H1 (cell line): ENCODE data around the gene TPRN. TPM values are rescaled to one million over a fixed set of nuclear protein-coding genes. Genes with fewer than 3 reads are reported as not detected.

Source experiments
- CTCF ChIA-PET: fragments of 300-600 bp; sonication (Branson Sonifier 250); formaldehyde crosslinking; loops from one replicate; lab custom pipeline; 2021; ENCODE audit not compliant: partially characterized antibody; lab: Charles Lee
- POLR2A ChIA-PET: fragments of 300-600 bp; sonication (Branson Sonifier 250); formaldehyde crosslinking; loops from one replicate; lab custom pipeline; 2021; ENCODE audit warnings: inconsistent platforms; ENCODE audit not compliant: partially characterized antibody; lab: Charles Lee
- DNase-seq, 2 experiments: peaks; one replicate each; pipeline versions ENCODE4 v3.0.0 to v3.0.0-alpha.2; 2010 to 2022; ENCODE audit warnings: low spot score in 2 of 2, low read depth in 1 of 2, mixed read lengths in 1 of 2
- FAIRE-seq: peaks from 2 replicates; lab custom pipeline; 2011; peaks lifted over from hg19 to GRCh38; lab: Jason Lieb, UNC
- H2AFZ ChIP-seq: 2 replicates; pipeline ENCODE4 v1.8.1; 2012; ENCODE audit warnings: low read length, inconsistent platforms
- H2AK5ac ChIP-seq: 2 replicates; pipeline ENCODE4 v1.6.1; 2013; ENCODE audit warnings: low read depth, low read length
- H2BK120ac ChIP-seq: replicated peaks from 2 replicates; pipeline ENCODE3; 2013; ENCODE audit warnings: low read depth, low read length, inconsistent platforms
- H2BK12ac ChIP-seq: 2 replicates; pipeline ENCODE4 v1.6.1; 2013; ENCODE audit warnings: low read depth, low read length
- H2BK15ac ChIP-seq: 2 replicates; pipeline ENCODE4 v1.6.1; 2013; ENCODE audit warnings: low read length
- H2BK20ac ChIP-seq: 2 replicates; pipeline ENCODE4 v1.6.1; 2013; ENCODE audit warnings: low read length
- H2BK5ac ChIP-seq: 2 replicates; pipeline ENCODE4 v1.6.1; 2013; ENCODE audit warnings: low read depth, low read length
- H3K14ac ChIP-seq: 2 replicates; pipeline ENCODE4 v1.6.1; 2013; ENCODE audit warnings: inconsistent platforms; ENCODE audit not compliant: insufficient read length
- H3K18ac ChIP-seq: 2 replicates; pipeline ENCODE4 v1.6.1; 2013; ENCODE audit warnings: low read length; ENCODE audit errors: extremely low read depth
- H3K23ac ChIP-seq: 2 replicates; pipeline ENCODE4 v1.6.1; 2013; ENCODE audit warnings: inconsistent platforms; ENCODE audit not compliant: insufficient read length
- H3K23me2 ChIP-seq: 2 replicates; pipeline ENCODE4 v1.6.1; 2013; ENCODE audit warnings: low read depth, low read length
- H3K27ac ChIP-seq: 2 replicates; pipeline ENCODE4 v1.6.1; 2011; ENCODE audit warnings: low read depth, low read length, inconsistent platforms
- H3K27me3 ChIP-seq, 4 experiments: replicated peaks in 1 of 4; 1 replicate in 1 of 4; 2 replicates in 3 of 4; pipeline versions ENCODE4 v1.6.1 to v1.8.1; 2011 to 2013; ENCODE audit warnings: low read length in 3 of 4, mild to moderate bottlenecking in 3 of 4, inconsistent platforms in 2 of 4, mixed read lengths in 2 of 4, moderate library complexity in 1 of 4; ENCODE audit not compliant: control insufficient read depth in 3 of 4, insufficient read depth in 3 of 4; ENCODE audit errors: extremely low read depth in 1 of 4
- H3K36me3 ChIP-seq, 4 experiments: 2 replicates each; pipeline versions ENCODE4 v1.6.1 to v1.8.1; 2011 to 2013; ENCODE audit warnings: mild to moderate bottlenecking in 4 of 4, low read length in 3 of 4, moderate library complexity in 2 of 4, control low read depth in 1 of 4, inconsistent platforms in 1 of 4; ENCODE audit not compliant: insufficient read depth in 4 of 4, control insufficient read depth in 2 of 4
- H3K4ac ChIP-seq: replicated peaks from 2 replicates; pipeline ENCODE3; 2013; ENCODE audit warnings: low read length, low read depth, mixed read lengths, inconsistent platforms; ENCODE audit not compliant: insufficient read length
- H3K4me1 ChIP-seq, 4 experiments: replicated peaks in 1 of 4; 1 replicate in 1 of 4; 2 replicates in 3 of 4; pipeline versions ENCODE4 v1.6.1 to v1.8.1; 2011 to 2013; ENCODE audit warnings: low read length in 3 of 4, inconsistent platforms in 2 of 4, mixed read lengths in 1 of 4; ENCODE audit not compliant: insufficient read depth in 4 of 4, control insufficient read depth in 3 of 4
- H3K4me2 ChIP-seq, 2 experiments: 2 replicates each; pipeline versions ENCODE4 v1.6.1 to v1.8.1; 2011 to 2013; ENCODE audit warnings: low read depth in 2 of 2, low read length in 2 of 2, control low read depth in 1 of 2, inconsistent platforms in 1 of 2, mild to moderate bottlenecking in 1 of 2; ENCODE audit not compliant: insufficient read depth in 1 of 2
- H3K4me3 ChIP-seq, 4 experiments: fragments of 200-600, 300-600 bp in 1 of 4; sonication (generic), shearing (Covaris generic), sonication (Bioruptor Twin) in 1 of 4; 2 replicates each; pipeline versions ENCODE4 v1.5.1 to v1.8.1; 2011 to 2016; ENCODE audit warnings: low read length in 4 of 4, low read depth in 3 of 4, control low read depth in 2 of 4, inconsistent platforms in 2 of 4, mild to moderate bottlenecking in 2 of 4, mixed read lengths in 1 of 4, moderate library complexity in 1 of 4; ENCODE audit not compliant: insufficient read depth in 2 of 4; ENCODE audit errors: extremely low read depth in 1 of 4
- H3K56ac ChIP-seq: replicated peaks from 2 replicates; pipeline ENCODE3; 2013; ENCODE audit warnings: low read depth, mild to moderate bottlenecking, mixed read lengths, low read length, inconsistent platforms; ENCODE audit not compliant: insufficient read length
- H3K79me1 ChIP-seq: 2 replicates; pipeline ENCODE4 v1.6.1; 2013; ENCODE audit warnings: low read depth, low read length, control low read depth
- H3K79me2 ChIP-seq, 2 experiments: 2 replicates each; pipeline versions ENCODE4 v1.6.1 to v1.8.1; 2012 to 2013; ENCODE audit warnings: low read length in 2 of 2, mild to moderate bottlenecking in 2 of 2, inconsistent platforms in 1 of 2; ENCODE audit not compliant: insufficient read depth in 2 of 2, control insufficient read depth in 1 of 2
- H3K9ac ChIP-seq, 4 experiments: replicated peaks in 1 of 4; 1 replicate in 1 of 4; 2 replicates in 3 of 4; pipeline versions ENCODE4 v1.6.1 to v1.8.1; 2011 to 2013; ENCODE audit warnings: low read depth in 3 of 4, low read length in 3 of 4, control low read depth in 2 of 4, mild to moderate bottlenecking in 2 of 4, moderate library complexity in 2 of 4, inconsistent platforms in 1 of 4; ENCODE audit errors: extremely low read depth in 1 of 4
- H3K9me3 ChIP-seq, 2 experiments: 2 replicates each; pipeline versions ENCODE4 v1.6.1 to v1.8.1; 2012 to 2013; ENCODE audit warnings: mild to moderate bottlenecking in 2 of 2, moderate library complexity in 2 of 2, control low read depth in 1 of 2, inconsistent platforms in 1 of 2, low read depth in 1 of 2, low read length in 1 of 2, mixed read lengths in 1 of 2; ENCODE audit not compliant: insufficient read depth in 2 of 2
- H4K20me1 ChIP-seq, 2 experiments: replicated peaks in 1 of 2; 2 replicates each; pipeline versions ENCODE3 to v1.8.1; 2011 to 2013; ENCODE audit warnings: inconsistent platforms in 2 of 2, low read length in 2 of 2, mild to moderate bottlenecking in 1 of 2; ENCODE audit not compliant: insufficient read depth in 2 of 2, control insufficient read depth in 1 of 2
- H4K5ac ChIP-seq: 2 replicates; pipeline ENCODE4 v1.6.1; 2013; ENCODE audit warnings: low read length, low read depth, mixed read lengths, inconsistent platforms; ENCODE audit not compliant: insufficient read length
- H4K8ac ChIP-seq: 2 replicates; pipeline ENCODE4 v1.8.0; 2013; ENCODE audit warnings: mild to moderate bottlenecking, moderate library complexity, low read length, inconsistent platforms; ENCODE audit not compliant: insufficient read depth; ENCODE audit errors: extremely low read depth
- H4K91ac ChIP-seq: replicated peaks from 2 replicates; pipeline ENCODE3; 2013; ENCODE audit warnings: low read length, mixed read lengths, inconsistent platforms; ENCODE audit not compliant: insufficient read length
- CBX5 ChIP-seq: fragments of 300-800, 300-1000 bp; sonication (generic); IDR thresholded peaks from 2 replicates; pipeline ENCODE4 v1.7.1; 2016; ENCODE audit warnings: antibody characterized with exemption, low read length, low read depth
- CTBP2 ChIP-seq: IDR thresholded peaks from 2 replicates; pipeline ENCODE4 v1.7.0; 2011; ENCODE audit warnings: borderline replicate concordance, mild to moderate bottlenecking, moderate library complexity, mixed read lengths, low read length; ENCODE audit not compliant: insufficient read depth, insufficient read length
- EP300 ChIP-seq, 2 experiments: IDR thresholded peaks; 1 replicate in 1 of 2; 2 replicates in 1 of 2; pipeline ENCODE4 v1.6.1; 2011 to 2012; ENCODE audit warnings: low read depth in 2 of 2, low read length in 2 of 2, mild to moderate bottlenecking in 2 of 2, borderline replicate concordance in 1 of 2, inconsistent platforms in 1 of 2, moderate library complexity in 1 of 2
- JUND ChIP-seq: IDR thresholded peaks from 2 replicates; pipeline ENCODE4 v1.6.1; 2011; ENCODE audit warnings: mild to moderate bottlenecking, improper control_type of control experiment, low read length
- RAD21 ChIP-seq, 2 experiments: IDR thresholded peaks in 1 of 2; conservative IDR thresholded peaks in 1 of 2; 2 replicates each; pipeline ENCODE4 v1.6.1; 2011; ENCODE audit warnings: low read depth in 2 of 2, low read length in 2 of 2, improper control_type of control experiment in 1 of 2, inconsistent platforms in 1 of 2, mild to moderate bottlenecking in 1 of 2, moderate library complexity in 1 of 2
- SIRT6 ChIP-seq: IDR thresholded peaks from one replicate; pipeline ENCODE4 v1.7.1; 2012; ENCODE audit warnings: low read length, inconsistent platforms
- SP4 ChIP-seq: IDR thresholded peaks from 2 replicates; pipeline ENCODE4 v1.6.1; 2012; ENCODE audit warnings: low read length, inconsistent platforms
- SUZ12 ChIP-seq: fragments of 200-600 bp; sonication (generic); IDR thresholded peaks from 2 replicates; pipeline ENCODE4 v1.6.1; 2012; ENCODE audit warnings: mild to moderate bottlenecking, inconsistent platforms, low read length, moderate library complexity, mixed read lengths
- YY1 ChIP-seq: IDR thresholded peaks from 2 replicates; pipeline ENCODE4 v1.6.1; 2011; ENCODE audit warnings: low read depth, mild to moderate bottlenecking, low read length
- ZNF274 ChIP-seq: IDR thresholded peaks from 2 replicates; pipeline ENCODE4 v1.7.0; 2012; ENCODE audit warnings: low read length, borderline replicate concordance; ENCODE audit errors: extremely low read depth
- WGBS, 2 experiments: shearing (Covaris generic) in 1 of 2; methylation state at CpG; one replicate each; pipeline versions ENCODE4 v1.1.6 to v1.1.7; 2013 to 2015; ENCODE audit warnings: low lambda C conversion rate in 2 of 2, mixed read lengths in 2 of 2, inconsistent platforms in 1 of 2, low coverage in 1 of 2, missing lambda C conversion rate in 1 of 2; ENCODE audit not compliant: insufficient replicate concordance in 2 of 2, insufficient coverage in 1 of 2, insufficient read length in 1 of 2; ENCODE audit errors: extremely low coverage in 1 of 2, missing lambda C conversion rate in 1 of 2; 5-methylcytosine and 5-hydroxymethylcytosine counted together
- polyA plus RNA-seq, 7 experiments: library from polyadenylated mRNA; depleted of rRNA in 3 of 7; stranded (reverse) in 5 of 7; unstranded in 2 of 7; fragments of >200 nt in 5 of 7; fragments of 200-250 nt in 2 of 7; gene quantifications; 1 replicate in 5 of 7; 2 replicates in 1 of 7; 4 replicates in 1 of 7; pipeline versions ENCODE4 v1.2.1 to v1.2.3, GENCODE V29; 2011 to 2013; ENCODE audit warnings: missing spikeins in 2 of 7, mixed read lengths in 2 of 7
- total RNA-seq: library from RNA; stranded (reverse); fragmentation: NEBNext Ultra II Directional; extraction: Animal tissue kit (Norgen Biotek cat#: 25700); gene quantifications from 2 replicates; pipeline ENCODE4 v1.2.1, GENCODE V29; 2021
- TF ChIP-seq, protein P1 (sequence below): IDR thresholded peaks from 2 replicates; pipeline ENCODE4 v1.6.1; 2012; ENCODE audit warnings: inconsistent platforms

Gene TPRN
- total and polyA plus RNA-seq, 2 of the 8 experiments (the other 6 are each of a cell fraction or from before 2014, with no cell fraction given) = 9.7 to 23.2 TPM

- no peak overlapping the region for H3K4me2 ChIP-seq
- H3K9me3 ChIP-seq = no peaks in the 10 kb centered on the region
- H2BK15ac ChIP-seq = no peak overlapping the region
- H3K4me3 ChIP-seq = no peak overlapping the region
- ChIA-PET CTCF (interaction anchor here (0.6 to 20.2 kb wide), 12 partner anchors 13 to 259 kb away, joined by 3 to 204 read pairs (median 4); partner anchors contain the start of genes ANAPC2, SSNA1 and TOR4A), POLR2A (interaction anchor here (0.7 to 69.9 kb wide), 6 partner anchors 12 to 42 kb away, joined by 3 to 1462 read pairs (median 4); partner anchors contain the start of genes NELFB, STPG3, TOR4A and TPRN)
- no peak overlapping the region for H4K5ac ChIP-seq
- H3K4ac ChIP-seq = no peak overlapping the region
- DNase-seq (no peak), FAIRE-seq (no peak)
- no peak overlapping the region for H3K23ac ChIP-seq
- H3K27ac ChIP-seq = no peak overlapping the region
- WGBS, 2 experiments = 95% methylated on average over 22 of the region's 27 CpGs; no CpG with 5 or more reads in 1 of the 2 experiments
- H3K4me1 ChIP-seq = peaks cover 0 to 16% (median 5%) of the 10 kb centered on the region in 4 experiments; a peak in 4 of 7 replicates
- H4K8ac ChIP-seq = peak overlapping the region; percentile 51; the same call in 1 of the 2 replicates
- H3K79me1 ChIP-seq = no peaks in the 10 kb centered on the region
- no peaks in the 10 kb centered on the region for H3K36me3 ChIP-seq
- H2BK20ac ChIP-seq = no peak overlapping the region
- H2BK5ac ChIP-seq = no peak overlapping the region
- no peaks in the 10 kb centered on the region; the same call in 1 of the 2 replicates for H3K23me2 ChIP-seq
- no peak overlapping the region for H2AFZ ChIP-seq
- no peak overlapping the region for H2AK5ac ChIP-seq
- no peak overlapping the region for H2BK120ac ChIP-seq
- H3K56ac ChIP-seq = no peak overlapping the region
- no peaks in the 10 kb centered on the region; a peak in 1 of 7 replicates for H3K27me3 ChIP-seq
- no peak overlapping the region for H3K18ac ChIP-seq
- H4K91ac ChIP-seq = no peak overlapping the region
- H4K20me1 ChIP-seq = peaks cover 0 to 1% of the 10 kb centered on the region in 2 experiments
- H2BK12ac ChIP-seq = no peak overlapping the region
- H3K79me2 ChIP-seq = no peaks in the 10 kb centered on the region
- no peak overlapping the region for H3K14ac ChIP-seq
- no peak overlapping the region for H3K9ac ChIP-seq
- no peak for TF ChIP-seq SIRT6
- TF ChIP-seq RAD21 (IDR thresholded peaks at IDR 0.05 in 1 of 2, conservative IDR thresholded peaks at IDR 0.05 in 1 of 2; ENCODE audit: low read depth in 2 of 2, low read length in 2 of 2) = no peak
- TF ChIP-seq, protein P1, sequence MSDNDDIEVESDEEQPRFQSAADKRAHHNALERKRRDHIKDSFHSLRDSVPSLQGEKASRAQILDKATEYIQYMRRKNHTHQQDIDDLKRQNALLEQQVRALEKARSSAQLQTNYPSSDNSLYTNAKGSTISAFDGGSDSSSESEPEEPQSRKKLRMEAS = no peak
- no peak for TF ChIP-seq SP4
- no peak for TF ChIP-seq ZNF274
- TF ChIP-seq JUND = no peak
- no peak for TF ChIP-seq EP300 (IDR thresholded peaks at IDR 0.05; ENCODE audit: borderline replicate concordance in 1 of 2, low read depth in 2 of 2, low read length in 2 of 2)
- TF ChIP-seq CTBP2 = no peak
- no peak for TF ChIP-seq CBX5
- TF ChIP-seq YY1 = no peak
- no peak for TF ChIP-seq SUZ12
These were observed 28.7 kb upstream of the TPRN start for GRCh38 chr9:137228968-137229896.
